Activated T-cell treated with anti-CD3 and anti-CD28 coated beads for 24 hours (primary cell): Measurements from ENCODE around the gene INPP5D.
"Not testable (repeated sequence)": the region's sequence is repeated elsewhere in the genome, so short reads cannot be mapped to it uniquely, and the experiment has no call there.

Experiments
- DNase-seq: peaks from one replicate; pipeline ENCODE4 v3.0.0-alpha.2; 2020; ENCODE audit warnings: low read depth

Gene INPP5D

DNA sequence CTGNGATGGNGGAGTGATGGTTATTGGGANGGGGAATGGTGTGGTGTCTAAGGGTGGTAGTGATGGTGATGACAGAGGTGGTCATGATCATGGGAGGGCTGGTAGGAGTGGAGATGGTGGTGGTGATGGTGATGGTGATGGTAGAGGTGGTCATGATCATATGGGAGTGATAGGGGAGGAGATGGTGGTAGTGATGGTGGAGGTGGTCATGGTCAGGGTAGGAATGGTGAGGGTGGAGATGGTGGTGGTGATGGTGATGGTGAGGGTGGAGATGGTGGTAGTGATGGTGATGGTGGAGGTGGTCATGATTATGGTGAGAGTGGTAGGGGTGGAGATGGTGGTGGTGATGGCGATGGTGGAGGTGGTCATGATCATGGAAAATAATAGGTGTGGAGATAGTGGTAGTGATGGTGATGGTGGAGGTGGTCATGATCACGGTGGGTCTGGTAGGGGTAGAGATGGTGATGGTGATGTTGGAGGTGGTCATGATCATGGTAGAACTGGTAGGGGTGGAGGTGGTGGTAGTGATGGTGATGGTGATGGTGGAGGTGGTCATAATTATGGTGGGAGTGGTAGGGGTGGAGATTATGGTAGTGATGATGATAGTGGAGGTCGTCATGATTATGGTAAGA lies 83.7 kb downstream of the INPP5D start:
- DNase-seq = no peak

DNA sequence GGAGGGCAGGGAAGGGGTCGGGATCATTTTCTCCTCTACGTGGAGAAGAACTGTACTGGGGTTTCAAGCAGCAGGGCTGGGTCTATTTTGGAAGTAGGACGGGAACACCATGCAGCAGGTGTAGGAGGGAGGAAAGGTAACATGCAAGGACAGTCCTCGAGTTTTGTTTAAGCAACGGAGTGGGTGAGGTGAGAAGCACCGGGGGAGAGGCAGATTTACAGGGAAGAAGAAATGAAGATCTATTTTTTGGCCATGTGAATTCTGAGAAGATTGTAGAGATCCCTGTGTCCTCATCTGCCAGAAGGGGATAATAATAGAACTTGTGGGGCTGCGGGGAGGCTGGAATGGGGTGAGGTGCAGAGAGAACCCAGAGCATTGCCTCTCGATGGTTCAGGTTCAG lies 85.6 kb downstream of the INPP5D start:
- DNase-seq = no peak

DNA sequence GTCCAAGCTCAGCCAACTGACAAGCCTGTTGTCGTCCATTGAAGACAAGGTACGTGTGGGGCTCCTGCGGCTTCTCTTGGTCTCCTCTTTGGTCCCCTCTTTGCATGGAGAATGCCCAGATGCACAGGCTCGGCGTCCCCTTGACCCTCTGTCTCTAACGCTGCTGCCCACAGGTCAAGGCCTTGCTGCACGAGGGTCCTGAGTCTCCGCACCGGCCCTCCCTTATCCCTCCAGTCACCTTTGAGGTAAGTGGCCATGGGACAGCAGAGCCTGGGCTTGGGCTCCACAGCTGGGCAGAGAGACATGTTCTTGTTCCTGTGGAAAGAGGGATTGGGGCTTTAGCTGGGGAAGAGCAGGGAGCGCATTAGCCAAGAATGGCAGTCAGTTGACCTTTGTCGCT lies 86.1 kb downstream of the INPP5D start:
- DNase-seq = no peak

DNA sequence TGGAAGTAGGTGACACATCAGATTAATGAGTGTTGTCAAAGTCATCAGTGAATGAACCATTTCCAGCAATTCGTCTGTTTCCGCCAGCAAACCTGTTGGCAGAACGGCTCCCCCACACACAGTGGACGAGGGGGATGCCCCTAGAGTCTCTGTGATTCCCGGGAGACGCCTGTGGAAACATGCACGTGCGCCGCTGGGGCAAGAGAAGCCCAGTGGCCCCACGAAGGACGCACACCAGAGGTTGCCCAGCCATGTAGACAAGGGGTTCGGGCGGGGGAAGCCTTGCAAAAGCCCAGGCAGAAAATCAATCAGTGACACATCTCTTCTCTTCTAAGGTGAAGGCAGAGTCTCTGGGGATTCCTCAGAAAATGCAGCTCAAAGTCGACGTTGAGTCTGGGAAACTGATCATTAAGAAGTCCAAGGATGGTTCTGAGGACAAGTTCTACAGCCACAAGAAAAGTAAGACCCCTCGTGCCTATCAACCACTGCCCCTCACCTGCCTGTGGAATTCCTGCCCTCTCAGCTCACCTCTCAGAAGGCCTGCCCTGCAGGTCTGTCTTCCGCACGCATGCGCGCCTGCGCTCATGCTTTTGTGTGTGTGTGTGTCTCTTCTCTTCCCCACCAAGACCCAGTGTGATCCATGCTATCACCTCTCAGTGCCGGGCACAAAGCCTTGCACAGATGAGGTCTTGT lies 87.1 kb downstream of the INPP5D start:
- no peak for DNase-seq

DNA sequence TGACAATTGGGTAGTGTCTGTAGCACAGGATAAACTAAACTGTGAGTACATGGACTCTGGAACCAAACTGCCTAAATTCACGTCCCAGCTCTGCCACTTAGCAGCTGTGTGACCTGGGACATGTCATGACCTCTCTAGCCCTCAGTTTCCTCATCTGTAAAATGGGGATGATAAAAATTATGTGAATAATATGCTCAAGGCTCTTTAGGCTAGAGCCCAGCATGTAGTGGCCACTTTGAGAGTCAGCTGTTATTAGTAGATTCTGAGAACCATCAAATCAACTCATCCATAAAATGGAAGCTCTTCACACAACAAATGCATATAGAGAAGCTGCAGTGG lies 87.7 kb downstream of the INPP5D start:
- DNase-seq = no peak

DNA sequence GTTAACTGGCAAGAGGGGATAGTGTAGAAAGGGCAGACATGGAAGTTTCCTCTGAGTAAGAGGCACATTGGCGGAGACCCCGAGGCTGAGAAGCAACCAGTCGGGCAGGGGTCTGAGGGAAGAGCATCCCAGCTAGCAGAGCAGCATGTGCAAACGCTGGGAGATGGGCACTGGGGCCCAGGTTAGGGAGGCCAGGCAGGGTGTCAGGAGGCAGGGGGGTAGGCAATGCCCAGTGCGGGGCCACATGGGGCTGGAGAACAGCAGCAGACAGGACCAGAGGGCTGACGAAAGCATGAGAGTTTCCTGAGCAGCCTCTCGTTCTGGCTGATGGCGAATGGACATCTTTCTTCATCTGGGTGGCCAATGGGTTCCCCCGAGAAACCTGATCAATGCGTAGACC lies 88.2 kb downstream of the INPP5D start:
- DNase-seq = no peak

DNA sequence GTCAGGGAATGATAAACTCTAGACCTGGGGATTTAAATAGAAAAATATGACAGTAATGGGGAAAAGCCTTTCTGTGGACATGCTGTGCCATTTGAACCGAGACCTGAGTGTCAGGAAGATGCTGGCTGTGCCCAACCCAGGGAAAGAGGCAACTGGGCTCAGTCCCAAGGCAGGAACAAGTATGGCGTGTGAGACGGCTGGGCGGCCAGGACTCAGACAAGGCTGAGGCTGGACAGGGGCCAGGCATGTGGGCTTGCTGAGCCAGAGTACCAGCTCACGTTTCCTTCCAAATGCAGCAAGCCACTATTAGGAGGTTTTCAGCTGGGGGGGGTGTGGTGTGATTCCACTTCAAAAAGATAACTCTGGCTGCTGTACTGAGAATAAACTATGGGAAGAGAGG lies 92.4 kb downstream of the INPP5D start:
- no peak for DNase-seq

DNA sequence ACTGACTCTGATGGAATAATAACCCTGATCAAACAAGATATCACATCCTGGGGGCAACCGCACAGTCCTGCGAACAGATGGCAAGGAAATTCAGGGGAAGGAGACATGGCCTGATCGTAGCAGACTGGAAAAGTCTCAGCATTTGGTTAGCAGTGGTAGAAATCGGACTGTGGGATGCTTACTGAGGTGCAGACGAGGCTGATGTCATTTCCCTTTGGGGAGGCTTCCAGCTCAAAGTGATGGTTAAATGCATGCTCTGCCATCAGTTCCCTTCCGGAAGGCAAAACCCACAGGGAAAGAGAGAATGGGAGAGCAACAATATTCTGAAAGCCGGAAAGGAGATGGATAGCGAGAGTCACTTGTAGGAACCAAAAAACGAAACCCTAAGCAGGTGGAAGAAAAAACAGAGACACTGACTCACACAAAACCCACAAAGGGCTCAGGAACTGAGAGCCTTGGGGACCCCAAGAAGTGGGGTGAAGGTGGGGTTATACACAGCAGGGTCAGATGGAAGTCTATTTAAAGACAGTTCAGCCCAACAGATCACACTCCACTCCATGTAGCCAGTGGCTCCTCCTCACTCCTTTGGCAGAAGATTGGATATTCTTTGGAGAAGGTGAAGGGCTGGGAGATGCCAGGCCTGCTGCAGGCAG lies 93.1 kb downstream of the INPP5D start:
- DNase-seq = no peak

DNA sequence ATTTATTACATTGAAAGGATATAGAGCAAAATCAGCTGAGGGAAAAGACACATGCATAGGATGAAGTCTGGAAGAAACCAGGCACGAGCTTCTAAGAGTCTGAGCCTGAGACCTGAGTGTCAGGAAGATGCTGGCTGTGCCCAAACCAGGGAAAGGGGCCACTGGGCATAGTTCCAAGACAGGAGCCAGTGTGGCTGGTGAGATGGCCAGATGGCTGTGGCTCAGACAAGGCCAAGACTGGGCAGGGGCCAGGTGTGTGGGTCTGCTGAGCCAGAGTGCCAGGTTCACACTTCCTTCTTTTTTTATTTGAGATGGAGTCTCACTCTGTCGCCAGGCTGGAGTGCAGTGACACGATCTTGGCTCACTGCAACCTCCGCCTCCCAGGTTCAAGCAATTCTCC lies 95.9 kb downstream of the INPP5D start:
- DNase-seq = no peak

DNA sequence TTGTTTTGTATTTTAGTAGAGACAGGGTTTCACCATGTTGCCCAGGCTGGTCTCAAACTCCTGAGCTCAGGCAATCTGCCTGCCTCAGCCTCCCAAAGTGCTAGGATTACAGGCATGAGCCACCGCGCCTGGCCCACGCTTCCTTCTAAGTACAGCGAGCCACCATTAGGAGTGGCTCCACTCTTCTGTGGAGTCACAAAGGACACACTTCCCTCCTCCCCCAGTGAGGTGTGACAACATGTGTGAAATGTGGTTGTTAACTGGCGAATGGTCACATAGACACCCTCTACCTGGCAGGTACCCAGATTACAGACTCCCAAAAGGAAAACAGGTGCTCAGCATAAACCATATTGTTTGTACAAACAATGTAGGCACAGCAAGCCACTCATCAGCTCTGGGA lies 96.3 kb downstream of the INPP5D start:
- DNase-seq = not testable (repeated sequence)

DNA sequence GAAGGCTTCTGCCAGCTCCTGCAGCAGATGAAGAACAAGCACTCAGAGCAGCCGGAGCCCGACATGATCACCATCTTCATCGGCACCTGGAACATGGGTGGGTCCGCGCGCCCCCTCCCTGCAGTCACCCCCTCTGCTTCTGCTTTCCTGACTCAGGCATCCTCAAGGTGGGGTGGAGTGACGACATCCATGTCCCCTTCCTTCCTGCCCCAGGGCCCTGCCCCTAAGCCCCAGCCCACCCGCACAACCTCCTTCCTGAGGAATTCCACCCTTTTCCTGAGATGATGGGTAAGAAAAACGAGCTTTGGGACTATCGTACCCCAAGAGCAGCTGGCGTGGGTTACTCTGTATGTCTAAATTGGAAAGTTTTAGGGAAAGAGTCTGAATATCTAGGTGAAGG lies 101.6 kb downstream of the INPP5D start:
- no peak for DNase-seq

DNA sequence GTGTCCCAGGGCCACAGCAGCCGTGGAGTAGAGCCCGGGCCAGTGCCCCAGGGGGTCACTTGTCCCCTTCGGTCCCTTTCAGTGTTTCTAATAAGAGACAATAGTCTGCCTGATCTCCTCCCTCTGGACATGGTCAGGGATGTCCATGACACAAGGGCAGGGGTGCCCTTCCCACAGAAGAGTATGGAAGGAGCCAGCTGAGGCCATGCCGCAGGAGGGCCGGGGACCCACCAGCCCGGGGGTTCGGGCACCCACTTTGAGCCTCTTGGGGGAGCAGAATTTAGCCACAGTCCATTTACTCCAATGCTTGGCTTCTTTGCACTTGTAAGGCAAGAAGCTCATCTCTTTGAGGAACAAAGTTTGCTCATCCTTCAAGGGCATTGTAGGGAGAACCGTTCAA lies 102.6 kb downstream of the INPP5D start:
- DNase-seq = no peak

DNA sequence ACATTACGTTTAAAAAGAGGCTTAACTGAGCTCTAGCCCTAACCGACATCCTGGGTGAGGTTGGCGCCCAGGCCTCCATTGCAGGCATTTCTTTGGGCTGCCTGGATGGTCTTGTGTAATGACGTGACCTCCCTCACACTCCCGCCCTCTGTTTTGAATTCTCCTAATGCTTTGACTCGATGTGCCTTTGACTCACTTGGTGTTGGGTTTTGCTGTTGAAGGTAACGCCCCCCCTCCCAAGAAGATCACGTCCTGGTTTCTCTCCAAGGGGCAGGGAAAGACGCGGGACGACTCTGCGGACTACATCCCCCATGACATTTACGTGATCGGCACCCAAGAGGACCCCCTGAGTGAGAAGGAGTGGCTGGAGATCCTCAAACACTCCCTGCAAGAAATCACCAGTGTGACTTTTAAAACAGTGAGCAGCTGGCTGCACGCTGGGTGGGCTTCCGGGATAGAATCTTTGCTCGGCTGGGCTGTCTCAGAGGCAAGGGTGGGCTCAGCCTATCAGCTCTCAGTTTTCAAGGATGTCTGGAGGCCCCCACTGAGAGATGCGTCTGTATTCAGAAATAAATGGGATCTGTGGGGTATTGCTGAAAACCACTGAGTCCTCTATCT lies 103.5 kb downstream of the INPP5D start:
- no peak for DNase-seq

DNA sequence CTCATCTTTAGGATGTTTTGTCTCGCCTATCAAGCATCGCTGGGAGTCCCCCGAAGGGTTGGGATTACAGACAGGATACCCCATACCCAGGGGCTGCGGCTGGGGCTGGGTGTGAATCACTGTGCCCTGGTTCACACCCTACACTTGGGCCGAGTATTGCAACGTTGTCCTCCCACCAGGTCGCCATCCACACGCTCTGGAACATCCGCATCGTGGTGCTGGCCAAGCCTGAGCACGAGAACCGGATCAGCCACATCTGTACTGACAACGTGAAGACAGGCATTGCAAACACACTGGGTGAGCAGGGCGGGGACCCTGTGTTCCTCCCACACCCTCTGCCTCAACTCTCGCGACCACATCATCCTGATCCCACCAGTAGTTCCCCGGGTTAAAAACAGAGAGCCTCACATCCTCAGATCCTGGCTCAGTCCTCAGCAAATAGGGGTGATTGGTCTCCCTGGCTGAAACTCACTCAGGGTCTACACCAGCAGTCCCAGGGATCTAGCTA lies 104.0 kb downstream of the INPP5D start:
- DNase-seq = no peak

DNA sequence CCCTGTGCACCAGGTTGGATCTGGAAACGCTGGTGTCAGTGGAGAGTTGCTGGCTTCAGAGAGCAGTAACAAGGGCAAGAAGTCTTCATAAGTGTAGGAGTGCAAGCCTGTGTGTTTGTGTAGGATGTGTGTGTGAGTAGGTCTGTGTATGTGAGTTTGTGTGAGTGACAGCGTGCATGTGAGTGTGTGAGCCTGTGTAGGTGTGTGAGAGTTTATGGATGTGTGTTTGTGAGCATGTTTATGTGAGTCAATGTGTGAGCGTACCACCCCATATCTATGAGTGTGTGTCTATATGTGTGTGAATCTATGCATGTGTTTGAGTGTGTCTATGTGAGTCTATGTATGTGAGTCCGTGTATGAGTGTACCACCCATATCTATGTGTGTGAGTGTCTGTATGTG lies 104.8 kb downstream of the INPP5D start:
- DNase-seq = no peak

DNA sequence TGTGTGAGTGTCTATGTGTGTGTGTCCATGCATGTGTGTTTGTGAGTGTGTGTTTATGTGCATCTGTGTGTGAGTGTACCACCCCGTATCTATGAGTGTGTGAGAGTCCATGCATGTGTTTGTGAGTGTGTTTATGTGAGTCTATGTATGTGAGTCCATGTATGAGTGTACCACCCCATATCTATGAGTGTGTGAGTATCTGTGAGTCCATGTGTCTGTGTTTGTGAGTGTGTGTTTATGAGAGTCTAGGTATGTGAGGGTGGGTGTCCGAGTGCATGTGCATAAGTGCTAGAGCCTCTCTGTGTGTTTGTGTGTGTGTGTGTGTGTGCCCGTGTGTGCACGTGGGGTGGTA lies 105.4 kb downstream of the INPP5D start:
- no peak for DNase-seq

DNA sequence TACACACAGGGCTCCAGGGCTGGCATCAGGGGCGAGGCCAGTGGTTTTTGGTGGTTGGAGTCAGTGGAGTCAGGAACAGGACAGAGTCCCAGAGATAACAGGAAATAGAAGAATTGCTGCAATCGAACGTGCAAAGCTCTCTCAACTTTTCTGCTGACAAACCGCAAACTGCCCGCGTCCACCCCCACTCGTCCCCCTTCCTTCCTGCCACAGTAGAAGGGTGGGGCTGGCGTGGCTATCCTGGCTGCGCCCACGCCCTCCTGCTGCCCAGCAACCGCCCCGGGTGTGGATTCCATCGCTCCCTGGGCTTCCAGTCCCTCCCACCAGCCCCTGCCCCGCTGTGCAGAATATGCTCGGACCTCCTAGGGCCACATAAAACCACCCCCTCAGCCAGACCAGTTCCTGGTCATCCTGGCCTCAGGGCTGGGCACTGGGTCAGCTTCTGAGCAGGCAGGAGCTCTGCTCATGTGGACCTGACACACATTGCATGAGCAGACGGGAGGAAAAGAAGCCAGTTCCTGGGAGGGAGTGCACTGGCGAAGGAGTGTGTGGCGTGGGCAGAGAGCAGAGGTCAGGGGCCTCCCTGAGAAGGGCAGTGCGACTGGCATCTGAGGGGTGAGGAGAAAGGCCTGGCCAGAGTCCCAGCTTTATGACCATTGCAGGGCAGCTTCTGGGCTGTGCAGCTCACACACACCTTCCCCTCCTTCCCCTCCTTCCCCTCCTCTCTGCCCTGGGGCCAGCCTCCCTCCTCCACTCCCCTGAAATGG lies 105.9 kb downstream of the INPP5D start:
- DNase-seq = no peak

DNA sequence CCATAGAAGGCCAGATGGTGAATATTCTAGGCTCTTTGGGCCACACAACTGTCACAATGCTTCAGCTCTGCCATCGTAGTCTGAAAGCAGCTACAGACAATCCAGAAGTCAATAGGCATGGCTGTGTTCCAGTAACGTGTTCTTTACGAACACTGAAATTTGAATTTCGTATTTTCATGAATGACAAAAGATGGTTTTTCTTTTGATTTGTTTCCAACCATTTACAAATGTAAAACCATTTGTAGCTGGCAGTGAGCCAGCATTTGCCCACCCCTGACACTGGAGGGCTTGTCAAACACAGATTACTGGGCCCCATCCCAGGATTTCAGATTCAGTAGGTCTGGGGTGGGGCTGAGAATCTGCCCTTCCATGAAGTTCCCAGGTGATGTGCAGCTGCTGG lies 108.3 kb downstream of the INPP5D start:
- DNase-seq = no peak

DNA sequence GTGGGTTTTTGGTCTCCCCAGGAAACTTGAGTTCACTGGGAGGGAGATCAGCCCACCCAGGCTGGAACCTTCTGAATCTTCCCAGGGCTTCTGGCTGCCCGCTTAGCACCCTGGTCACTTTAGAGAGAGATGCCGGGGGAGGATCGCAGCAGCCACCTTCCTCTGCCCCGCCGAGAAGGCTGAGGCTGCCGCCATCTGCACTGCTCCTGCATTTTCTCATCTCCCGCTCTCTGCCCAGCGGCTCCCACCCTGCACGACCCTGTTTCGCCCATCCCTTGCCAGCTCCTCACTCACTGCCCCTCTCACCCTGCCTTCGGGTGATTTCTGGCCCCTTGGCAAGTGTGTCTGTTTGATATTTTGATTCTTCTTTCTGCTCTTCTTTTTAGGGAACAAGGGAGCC lies 108.8 kb downstream of the INPP5D start:
- no peak for DNase-seq

DNA sequence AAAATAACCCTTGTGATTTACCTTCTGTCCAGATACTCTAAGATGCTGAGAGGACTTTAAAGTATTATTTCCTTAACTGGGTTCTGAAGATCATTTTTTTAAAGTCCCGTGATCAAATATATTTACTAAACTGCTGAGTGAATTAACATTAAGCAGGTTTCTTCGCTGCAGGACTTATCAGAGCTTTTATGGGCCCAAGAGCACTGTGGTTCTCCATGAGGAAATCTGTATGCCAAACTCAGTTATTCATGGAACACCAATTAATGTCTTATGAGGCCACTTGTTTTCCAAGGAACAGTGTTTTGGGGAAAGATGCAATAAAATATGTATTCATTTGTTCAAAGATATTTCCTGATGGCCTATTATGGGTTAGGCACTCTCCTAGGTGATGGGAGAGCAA lies 111.2 kb downstream of the INPP5D start:
- DNase-seq = no peak

DNA sequence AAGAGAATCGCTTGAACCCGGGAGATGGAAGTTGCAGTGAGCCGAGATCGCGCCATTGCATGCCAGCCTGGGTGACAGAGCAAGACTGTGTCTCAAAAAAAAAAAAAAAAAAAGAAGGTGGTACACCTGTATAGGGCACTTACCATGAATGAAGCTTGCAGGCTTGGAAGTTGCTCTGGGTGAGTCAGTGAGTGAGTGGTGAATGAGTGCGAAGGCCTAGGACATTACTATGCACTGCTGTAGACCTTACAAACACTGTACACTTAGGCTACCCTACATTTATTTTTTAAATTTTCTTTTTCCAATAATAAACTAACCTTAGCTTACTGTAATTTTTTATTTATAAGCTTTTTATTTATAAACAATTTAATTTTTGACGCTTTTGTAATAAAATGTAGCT lies 113.0 kb downstream of the INPP5D start:
- no peak for DNase-seq

DNA sequence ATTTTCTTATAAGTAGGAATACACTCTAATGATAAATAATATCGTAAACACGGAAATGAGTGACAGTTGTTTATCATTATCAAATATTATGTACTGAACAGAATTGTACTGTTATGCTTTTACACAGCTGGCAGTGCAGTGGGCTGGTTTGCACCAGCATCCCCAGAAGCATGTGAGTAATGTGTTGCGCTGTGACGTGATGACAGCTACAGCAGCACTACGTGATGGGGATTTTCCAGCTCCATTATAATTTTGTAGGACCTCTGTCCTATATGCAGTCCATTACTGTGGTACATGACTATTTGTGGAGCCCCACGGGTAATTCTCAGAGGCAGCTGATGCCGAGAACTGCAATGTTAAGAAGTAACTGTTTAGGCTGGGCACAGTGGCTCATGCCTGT lies 114.0 kb downstream of the INPP5D start:
- no peak for DNase-seq
